ENCODE data around the gene TSFM. TPM values are rescaled to one million over a fixed set of nuclear protein-coding genes. Genes with fewer than 3 reads are reported as not detected.
A peak's percentile ranks its signal among the peaks of the same experiment; 100 is the strongest.

The TSFM gene
- total RNA-seq, 4 donors from 2014 or later = 37.6 to 47.5 (median 40.1) TPM

GRCh38 chr12:57767305-57767698 lies 15.3 kb upstream of the TSFM start:
- in situ Hi-C loops (cut with MboI; ENCODE audit: low sequenced_read_pairs in 4 of 4) = no loop called here

GRCh38 chr12:57767876-57768275 lies 14.7 kb upstream of the TSFM start:
- ATAC-seq = no peak

More at GRCh38 chr12:57767305-57767698, 15.3 kb upstream of the TSFM start:
- peaks cover 46 to 50% (median 46%) of the 10 kb centered on the region in 3 donors for H3K27me3 ChIP-seq
- no peaks in the 10 kb centered on the region for H3K9me3 ChIP-seq
- TF ChIP-seq POLR2A (IDR thresholded peaks at IDR 0.05) = no peak
- no peak for TF ChIP-seq CTCF (IDR thresholded peaks at IDR 0.05 in 4 of 5, conservative IDR thresholded peaks at IDR 0.05 in 1 of 5)
- DNase-seq (no peak), ATAC-seq (no peak)
- H3K4me1 ChIP-seq = peaks cover 24 to 33% of the 10 kb centered on the region in 2 donors
- no peak overlapping the region for H3K27ac ChIP-seq
- no peak overlapping the region for H3K4me3 ChIP-seq
- intact Hi-C loops (cut with DNase I; ENCODE audit: low total_unique reads) = no loop called here
- peaks cover 0 to 33% of the 10 kb centered on the region in 2 donors for H3K36me3 ChIP-seq

GRCh38 chr12:57769594-57769993 lies 13.0 kb upstream of the TSFM start:
- in situ Hi-C loops (cut with MboI; ENCODE audit: low sequenced_read_pairs in 4 of 4) = no loop called here
- intact Hi-C loops (cut with DNase I; ENCODE audit: low total_unique reads) = no loop called here
- no peaks in the 10 kb centered on the region for H3K9me3 ChIP-seq
- TF ChIP-seq CTCF (IDR thresholded peaks at IDR 0.05 in 4 of 5, conservative IDR thresholded peaks at IDR 0.05 in 1 of 5) (no peak), POLR2A (IDR thresholded peaks at IDR 0.05) (no peak)
- H3K27ac ChIP-seq = no peak overlapping the region
- ATAC-seq = no peak
- DNase-seq = no peak
- peaks cover 0 to 33% of the 10 kb centered on the region in 2 donors for H3K36me3 ChIP-seq
- peaks cover 24 to 27% (median 26%) of the 10 kb centered on the region in 3 donors for H3K27me3 ChIP-seq
- H3K4me1 ChIP-seq = peaks cover 31 to 41% of the 10 kb centered on the region in 2 donors
- H3K4me3 ChIP-seq = no peak overlapping the region

More at GRCh38 chr12:57767876-57768275, 14.7 kb upstream of the TSFM start:
- Histone ChIP-seq H3K27ac (no peak overlapping the region), H3K27me3 (peaks cover 42 to 44% (median 43%) of the 10 kb centered on the region in 3 donors), H3K4me3 (no peak overlapping the region), H3K9me3 (no peaks in the 10 kb centered on the region), H3K36me3 (peaks cover 0 to 33% of the 10 kb centered on the region in 2 donors), H3K4me1 (peaks cover 24 to 33% of the 10 kb centered on the region in 2 donors)
- peak in 1 of 2 donors; percentile 5 for DNase-seq
- no peak for TF ChIP-seq POLR2A (IDR thresholded peaks at IDR 0.05)
- TF ChIP-seq CTCF (IDR thresholded peaks at IDR 0.05 in 4 of 5, conservative IDR thresholded peaks at IDR 0.05 in 1 of 5) = no peak
- intact Hi-C loops (cut with DNase I; ENCODE audit: low total_unique reads) = no loop called here
- in situ Hi-C loops (cut with MboI; ENCODE audit: low sequenced_read_pairs in 4 of 4) = no loop called here

- DNase-seq = no peak
- H3K27ac ChIP-seq = no peak overlapping the region
- peaks cover 25 to 32% of the 10 kb centered on the region in 2 donors for H3K4me1 ChIP-seq
- H3K9me3 ChIP-seq = no peaks in the 10 kb centered on the region
- TF ChIP-seq CTCF (IDR thresholded peaks at IDR 0.05 in 4 of 5, conservative IDR thresholded peaks at IDR 0.05 in 1 of 5) = no peak
- TF ChIP-seq POLR2A (IDR thresholded peaks at IDR 0.05) = no peak
- intact Hi-C loops (cut with DNase I; ENCODE audit: low total_unique reads) = no loop called here
- peaks cover 0 to 35% of the 10 kb centered on the region in 2 donors for H3K36me3 ChIP-seq
- in situ Hi-C loops (cut with MboI; ENCODE audit: low sequenced_read_pairs in 4 of 4) = no loop called here
- ATAC-seq = no peak
- peaks cover 13 to 15% (median 14%) of the 10 kb centered on the region in 3 donors for H3K27me3 ChIP-seq
- peak overlapping the region in 1 of 4 donors; percentile 79 for H3K4me3 ChIP-seq
Measured at GRCh38 chr12:57770734-57771133, 11.9 kb upstream of the TSFM start.
